Ecto neural progenitor cell (in vitro differentiated cells): ENCODE data around the gene TSPAN9.
A peak's percentile ranks its signal among the peaks of the same experiment; 100 is the strongest.

Experiments used
- DNase-seq: peaks from one replicate; pipeline ENCODE4 v3.0.0-alpha.2; 2018; ENCODE audit warnings: low spot score

The TSPAN9 gene, protein sequence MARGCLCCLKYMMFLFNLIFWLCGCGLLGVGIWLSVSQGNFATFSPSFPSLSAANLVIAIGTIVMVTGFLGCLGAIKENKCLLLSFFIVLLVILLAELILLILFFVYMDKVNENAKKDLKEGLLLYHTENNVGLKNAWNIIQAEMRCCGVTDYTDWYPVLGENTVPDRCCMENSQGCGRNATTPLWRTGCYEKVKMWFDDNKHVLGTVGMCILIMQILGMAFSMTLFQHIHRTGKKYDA

GRCh38 chr12:3076730-3077571 lies at the start of gene TSPAN9:
Gene TSPAN9 (plus strand): TSS chr12:3077379. CDS start chr12:3201194, 123,815 bp downstream.
- peak; percentile 91 for DNase-seq

GRCh38 chr12:3028108-3028507 lies 49.1 kb upstream of the TSPAN9 start:
- DNase-seq: no peak

GRCh38 chr12:3030821-3031429 lies 46.3 kb upstream of the TSPAN9 start:
- DNase-seq: no peak

- no peak for DNase-seq
Measured at GRCh38 chr12:3032161-3032560, 45.0 kb upstream of the TSPAN9 start.

DNA sequence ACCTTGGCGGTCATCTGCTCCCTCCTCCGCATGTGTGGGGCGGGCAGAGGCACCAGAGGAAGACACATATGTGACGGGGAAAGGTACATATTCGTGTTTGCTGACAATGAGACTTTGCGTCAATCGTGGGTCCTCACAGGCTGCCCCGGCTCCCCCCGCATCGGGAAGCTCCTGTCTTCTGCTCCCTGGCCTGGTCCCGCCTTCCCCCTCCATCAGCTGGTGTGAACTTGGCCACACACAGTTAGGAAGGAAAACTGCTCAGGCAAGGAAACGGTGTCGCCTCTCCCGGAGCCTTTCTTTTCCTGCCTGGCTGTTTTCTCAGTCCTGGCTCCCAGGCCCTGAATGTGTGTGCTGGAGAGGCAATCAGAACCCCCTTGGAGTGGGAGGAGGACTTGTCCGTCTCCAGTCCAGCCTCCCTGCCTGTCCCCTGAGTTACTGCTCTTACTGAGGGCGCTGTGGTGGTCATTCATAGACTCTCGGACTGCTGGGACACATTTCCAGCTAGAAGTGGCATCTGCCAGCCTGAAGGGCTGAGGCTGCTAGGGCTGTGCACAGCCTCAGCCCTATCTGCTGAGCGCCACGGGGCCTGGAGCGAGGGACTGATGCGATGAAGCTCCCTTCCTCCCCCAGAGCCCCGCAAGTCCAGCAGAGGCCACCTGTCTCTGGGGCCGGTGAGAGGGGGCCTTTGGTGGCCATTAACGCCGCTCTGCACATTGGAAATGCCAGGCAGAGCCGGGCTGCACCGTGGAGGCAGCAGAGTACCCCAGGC lies 44.2 kb upstream of the TSPAN9 start:
- DNase-seq: no peak

DNA sequence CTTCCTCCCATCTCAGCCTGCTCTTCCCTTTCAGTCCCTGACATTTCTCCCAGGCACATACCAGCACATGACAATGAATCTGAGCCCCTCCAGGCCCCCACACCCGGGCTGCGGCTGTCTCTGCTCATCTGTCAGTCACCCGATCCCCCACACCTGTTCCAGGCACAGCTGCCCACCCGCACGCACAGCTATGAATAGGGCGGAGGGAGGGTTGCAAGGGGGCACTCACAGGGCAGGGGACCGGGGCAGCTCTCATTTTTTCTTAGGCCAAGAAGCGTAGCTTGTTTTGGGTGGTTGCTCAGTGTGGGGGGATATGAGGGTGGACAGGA lies 43.7 kb upstream of the TSPAN9 start:
- DNase-seq: no peak

GRCh38 chr12:3034067-3034750 lies 43.0 kb upstream of the TSPAN9 start:
- DNase-seq: peak; percentile 86

GRCh38 chr12:3035171-3035570 lies 42.0 kb upstream of the TSPAN9 start:
- no peak for DNase-seq

DNA sequence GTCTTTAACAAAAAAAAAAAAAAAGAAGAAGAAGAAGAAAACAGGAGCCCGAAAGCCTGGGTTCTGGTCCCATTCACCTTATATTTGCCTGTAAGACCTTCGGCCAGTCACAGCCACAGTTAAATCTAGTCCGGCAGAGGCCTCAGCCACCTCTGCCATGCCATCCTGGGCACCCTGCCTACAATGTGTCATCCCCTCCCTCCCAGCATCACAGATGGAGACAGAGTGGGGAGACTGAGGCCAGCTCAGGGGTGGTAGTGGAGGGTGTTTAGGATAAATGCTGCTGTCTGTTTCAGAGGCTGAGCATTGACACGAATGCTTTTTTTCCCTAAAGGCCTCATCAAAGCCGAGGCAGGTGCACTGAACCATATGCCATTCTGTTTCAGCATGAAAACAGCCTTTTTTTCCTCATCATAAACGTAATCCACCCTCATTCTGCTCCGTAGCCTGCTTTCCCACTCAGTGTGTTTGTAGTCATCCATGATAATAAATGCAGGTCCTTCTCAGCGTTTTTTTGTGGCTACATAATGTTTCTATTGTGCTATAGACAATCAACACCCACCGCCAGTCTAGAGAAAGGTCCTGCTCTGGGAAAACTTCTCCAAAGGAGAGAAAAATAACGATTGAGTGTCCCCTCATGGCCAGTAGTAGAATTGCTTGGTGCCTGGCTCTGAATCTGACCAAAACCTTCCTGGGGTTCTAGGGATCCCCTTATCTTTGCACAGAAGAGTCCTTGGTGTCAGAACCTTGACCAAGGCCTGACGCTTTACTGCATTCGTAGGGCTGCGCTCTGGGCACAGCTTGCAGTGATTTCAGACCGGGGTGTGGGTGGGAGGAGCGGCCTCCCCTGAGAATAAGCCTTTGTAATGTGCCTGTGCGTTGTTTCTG lies 41.1 kb upstream of the TSPAN9 start:
- DNase-seq: no peak

GRCh38 chr12:3036901-3037600 lies 40.1 kb upstream of the TSPAN9 start:
- no peak for DNase-seq

GRCh38 chr12:3038166-3038565 lies 39.0 kb upstream of the TSPAN9 start:
- no peak for DNase-seq

GRCh38 chr12:3038926-3039510 lies 38.2 kb upstream of the TSPAN9 start:
- DNase-seq: no peak

DNA sequence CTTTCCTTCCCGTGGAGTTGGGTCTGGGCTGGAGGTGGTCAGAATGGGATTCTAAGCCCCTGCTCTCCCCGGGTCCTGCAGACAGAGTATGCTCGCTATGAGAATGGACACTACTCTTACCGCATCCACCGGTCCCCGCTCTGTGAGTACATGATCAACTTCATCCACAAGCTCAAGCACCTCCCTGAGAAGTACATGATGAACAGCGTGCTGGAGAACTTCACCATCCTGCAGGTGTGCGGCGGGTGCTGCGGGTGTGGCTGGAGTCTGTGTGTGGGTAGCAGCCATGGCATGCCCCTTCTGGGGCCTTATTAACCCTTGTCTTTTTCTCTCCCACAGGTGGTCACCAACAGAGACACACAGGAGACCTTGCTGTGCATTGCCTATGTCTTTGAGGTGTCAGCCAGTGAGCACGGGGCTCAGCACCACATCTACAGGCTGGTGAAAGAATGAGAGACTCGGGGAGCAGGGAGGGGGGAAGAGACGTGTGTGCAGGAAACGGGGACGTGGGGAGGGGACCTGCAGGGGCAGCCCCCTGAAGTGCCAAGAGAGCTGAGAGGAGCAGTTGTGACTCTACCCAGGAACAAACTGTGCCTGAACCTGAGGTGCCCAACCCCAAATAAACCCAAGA lies 37.0 kb upstream of the TSPAN9 start:
- no peak for DNase-seq

GRCh38 chr12:3040663-3041544 lies 36.3 kb upstream of the TSPAN9 start:
- peak; percentile 52 for DNase-seq

DNA sequence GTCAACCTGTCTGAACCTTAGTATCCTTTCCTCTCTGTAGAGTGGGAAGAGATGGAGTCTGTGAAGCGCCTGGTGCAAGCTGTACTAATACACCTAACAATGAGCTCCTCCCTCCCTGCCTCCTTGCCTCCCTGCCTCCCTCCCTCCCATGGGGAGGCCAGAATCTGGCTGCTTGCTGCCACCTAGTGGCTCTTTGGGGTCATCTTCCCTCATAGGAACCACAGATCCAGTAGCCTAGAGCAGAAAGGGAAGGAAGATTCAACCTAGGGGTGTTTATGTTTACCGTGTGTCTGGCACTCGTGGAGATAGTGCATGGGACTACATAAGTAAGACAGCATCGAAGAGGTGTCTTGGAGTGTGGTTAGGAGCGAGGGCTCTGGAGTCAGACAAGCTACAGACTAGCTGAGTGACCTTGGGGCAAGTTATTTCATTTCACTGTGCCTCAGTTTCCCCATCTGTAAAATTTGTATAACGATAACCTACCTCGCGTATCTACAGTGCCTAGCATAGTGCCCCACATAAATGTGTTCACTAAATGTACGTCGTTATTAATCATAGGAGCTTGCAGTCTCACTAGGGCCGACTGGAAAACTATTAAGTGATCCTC lies 35.5 kb upstream of the TSPAN9 start:
- peak; percentile 84 for DNase-seq

GRCh38 chr12:3042394-3042793 lies 34.8 kb upstream of the TSPAN9 start:
- no peak for DNase-seq

DNA sequence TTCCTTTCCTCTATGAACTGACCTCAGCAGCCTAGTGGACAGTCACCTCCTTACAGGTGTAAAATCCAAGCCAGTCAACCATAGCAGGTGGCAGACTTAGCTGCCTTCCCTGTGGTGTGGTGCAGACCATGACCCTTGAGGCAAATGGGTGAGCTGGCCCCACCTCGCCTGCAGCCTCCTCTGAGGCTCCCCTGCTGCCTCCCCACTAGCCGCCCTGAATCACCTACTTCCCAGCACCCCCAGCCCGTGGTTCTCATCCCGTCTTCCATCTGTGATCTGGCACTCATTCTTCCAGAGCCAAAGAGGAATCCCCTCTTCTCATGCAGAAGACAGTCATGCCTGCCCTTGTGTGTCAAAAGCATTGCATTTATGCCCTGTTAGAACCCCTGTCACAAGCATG lies 34.4 kb upstream of the TSPAN9 start:
- DNase-seq: no peak

DNA sequence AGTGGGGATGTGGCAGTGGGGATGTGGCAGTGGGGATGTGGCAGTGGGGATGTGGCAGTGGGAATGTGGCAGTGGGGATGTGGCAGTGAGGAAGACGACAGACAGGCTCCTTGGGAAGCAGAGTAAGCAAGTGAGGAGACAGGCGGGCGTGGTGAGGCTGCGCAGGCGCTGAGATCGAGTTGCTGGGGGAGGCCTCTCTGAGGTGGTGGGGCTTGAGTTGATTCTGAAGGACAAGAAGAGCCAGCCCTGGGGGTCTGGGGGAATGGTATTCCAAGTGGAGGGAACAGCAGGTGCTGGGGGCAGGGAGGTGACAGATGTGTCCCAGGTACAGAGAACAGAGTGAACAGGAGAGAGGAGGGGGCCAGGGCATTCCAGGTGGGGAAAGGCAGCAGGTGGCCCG lies 33.8 kb upstream of the TSPAN9 start:
- DNase-seq: no peak
